Choroid plexus epithelial cell (primary cell): Measurements from ENCODE around the gene STPG3.

Experiments
- DNase-seq: peaks from one replicate; pipeline ENCODE4 v3.0.0-alpha.2; 2010; ENCODE audit warnings: low read depth
- H3K4me3 ChIP-seq: 2 replicates; pipeline ENCODE4 v1.5.1; 2011; ENCODE audit warnings: low read depth, mild to moderate bottlenecking, control low read depth, low read length, moderate library complexity
- TF ChIP-seq, protein P1 (sequence below): conservative IDR thresholded peaks from 2 replicates; pipeline ENCODE4 v1.5.1; 2011; ENCODE audit warnings: low read depth, mild to moderate bottlenecking, control low read depth, inconsistent platforms, low read length, moderate library complexity

STPG3 gene

DNA sequence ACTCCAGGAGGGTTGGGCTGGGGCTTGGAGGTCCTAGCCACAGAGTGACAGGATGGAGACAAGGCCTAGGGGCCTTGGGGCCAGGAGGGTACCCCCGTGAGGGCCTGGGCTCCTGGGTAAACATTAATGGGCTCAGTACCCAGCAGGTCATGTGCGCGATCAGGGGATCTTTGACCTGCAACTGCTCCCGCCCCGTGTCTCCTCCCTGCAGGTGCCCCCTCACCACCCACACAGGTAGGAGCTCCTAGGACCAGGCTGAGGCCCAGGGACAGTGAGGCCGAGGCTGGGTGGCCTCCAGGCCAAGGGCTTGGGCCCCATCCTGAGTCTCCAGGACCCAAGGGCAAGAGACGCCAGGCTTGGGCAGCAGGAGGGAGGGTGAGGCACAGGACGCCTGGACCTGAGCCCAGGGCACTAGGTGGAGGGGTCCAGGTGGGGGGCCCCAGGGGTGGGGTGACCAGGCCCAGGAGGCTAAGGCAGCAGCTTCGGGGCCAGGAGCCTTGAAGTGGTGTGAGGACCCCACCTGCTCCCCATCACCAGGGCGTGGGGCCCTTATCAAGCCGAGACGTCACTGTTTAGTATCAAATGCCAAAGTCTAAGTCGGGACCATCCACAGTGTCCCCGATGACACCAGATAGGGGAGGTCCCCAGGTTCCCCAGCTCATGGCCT, 20.2 kb upstream of the STPG3 start, which contains the start of gene SLC34A3:
Gene SLC34A3, plus strand, starts transcription at position 197 of the 667 bp plus-strand sequence. CDS start 802 bp downstream, outside the sequence.
- H3K4me3 ChIP-seq: no peak within 1 kb of the TSS
- TF ChIP-seq, protein P1, sequence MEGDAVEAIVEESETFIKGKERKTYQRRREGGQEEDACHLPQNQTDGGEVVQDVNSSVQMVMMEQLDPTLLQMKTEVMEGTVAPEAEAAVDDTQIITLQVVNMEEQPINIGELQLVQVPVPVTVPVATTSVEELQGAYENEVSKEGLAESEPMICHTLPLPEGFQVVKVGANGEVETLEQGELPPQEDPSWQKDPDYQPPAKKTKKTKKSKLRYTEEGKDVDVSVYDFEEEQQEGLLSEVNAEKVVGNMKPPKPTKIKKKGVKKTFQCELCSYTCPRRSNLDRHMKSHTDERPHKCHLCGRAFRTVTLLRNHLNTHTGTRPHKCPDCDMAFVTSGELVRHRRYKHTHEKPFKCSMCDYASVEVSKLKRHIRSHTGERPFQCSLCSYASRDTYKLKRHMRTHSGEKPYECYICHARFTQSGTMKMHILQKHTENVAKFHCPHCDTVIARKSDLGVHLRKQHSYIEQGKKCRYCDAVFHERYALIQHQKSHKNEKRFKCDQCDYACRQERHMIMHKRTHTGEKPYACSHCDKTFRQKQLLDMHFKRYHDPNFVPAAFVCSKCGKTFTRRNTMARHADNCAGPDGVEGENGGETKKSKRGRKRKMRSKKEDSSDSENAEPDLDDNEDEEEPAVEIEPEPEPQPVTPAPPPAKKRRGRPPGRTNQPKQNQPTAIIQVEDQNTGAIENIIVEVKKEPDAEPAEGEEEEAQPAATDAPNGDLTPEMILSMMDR: no peak
- no peak for DNase-seq

DNA sequence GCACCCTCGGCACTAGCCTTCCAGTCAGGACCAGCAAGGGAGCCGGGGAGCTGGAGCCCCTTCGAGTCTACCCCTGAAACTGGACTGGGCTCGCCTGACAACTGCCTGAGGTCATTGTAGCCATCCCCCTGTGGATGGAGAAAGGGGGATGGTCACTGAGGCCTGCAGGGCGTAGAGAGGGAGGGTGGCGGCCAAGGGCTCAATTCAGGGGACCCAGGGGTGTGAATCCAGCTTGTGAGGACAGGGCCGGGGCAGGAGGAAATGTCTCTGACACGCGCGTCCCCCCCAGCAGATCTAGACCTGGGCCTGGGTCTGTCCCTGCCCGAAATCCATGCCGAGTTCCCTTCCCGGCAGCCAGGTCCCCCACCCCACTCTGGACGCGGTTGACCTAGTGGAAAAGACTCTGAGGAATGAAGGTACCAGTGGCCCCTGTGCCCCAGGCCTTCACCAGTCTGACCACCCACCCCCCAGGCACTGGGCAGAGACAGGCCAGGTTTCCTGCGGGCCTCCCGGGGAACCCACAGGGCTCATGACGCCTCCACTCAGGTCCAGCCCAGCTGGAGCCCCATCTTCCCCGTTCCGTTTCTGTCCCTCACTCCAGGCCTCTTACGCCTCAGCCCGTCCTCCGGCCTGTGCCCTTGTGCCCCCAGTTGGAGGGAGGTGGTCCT, 19.6 kb upstream of the STPG3 start:
- TF ChIP-seq, protein P1: no peak
- no peak overlapping the region for H3K4me3 ChIP-seq
- no peak for DNase-seq

DNA sequence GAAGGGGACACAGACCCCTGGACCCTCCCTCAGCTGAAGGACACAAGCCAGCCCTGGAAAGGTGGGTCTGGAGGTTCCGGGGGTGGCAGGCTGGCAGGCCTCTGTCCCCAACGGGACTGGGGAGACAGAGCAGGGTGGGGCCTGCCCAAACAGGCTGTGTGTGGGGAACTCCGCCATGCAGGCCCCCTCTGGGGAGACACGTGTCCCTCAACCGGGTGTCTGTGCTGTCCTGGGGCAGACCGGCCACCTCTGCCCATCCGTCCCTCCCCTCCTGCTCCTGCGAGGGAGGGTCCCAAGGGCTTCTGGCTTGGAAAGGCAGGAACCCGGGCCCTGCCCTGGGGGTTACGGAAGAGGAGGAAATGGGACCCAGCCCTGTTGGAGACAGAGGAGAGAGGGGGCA, 19.0 kb upstream of the STPG3 start:
- no peak for DNase-seq
- TF ChIP-seq, protein P1: no peak
- no peak overlapping the region for H3K4me3 ChIP-seq

DNA sequence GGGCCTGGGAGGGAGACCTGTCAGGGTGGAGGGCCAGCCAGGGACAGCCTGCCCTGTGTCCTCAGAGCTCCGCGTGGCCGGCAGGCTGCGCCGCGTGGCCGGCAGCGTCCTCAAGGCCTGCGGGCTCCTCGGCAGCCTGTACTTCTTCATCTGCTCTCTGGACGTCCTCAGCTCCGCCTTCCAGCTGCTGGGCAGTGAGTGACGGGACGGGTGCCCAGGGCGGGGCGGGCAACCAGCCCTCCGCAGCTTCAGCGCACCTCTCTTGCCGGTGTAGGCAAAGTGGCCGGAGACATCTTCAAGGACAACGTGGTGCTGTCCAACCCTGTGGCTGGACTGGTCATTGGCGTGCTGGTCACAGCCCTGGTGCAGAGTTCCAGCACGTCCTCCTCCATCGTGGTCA, 18.6 kb upstream of the STPG3 start:
- no peak overlapping the region for H3K4me3 ChIP-seq
- no peak for DNase-seq
- TF ChIP-seq, protein P1: no peak

DNA sequence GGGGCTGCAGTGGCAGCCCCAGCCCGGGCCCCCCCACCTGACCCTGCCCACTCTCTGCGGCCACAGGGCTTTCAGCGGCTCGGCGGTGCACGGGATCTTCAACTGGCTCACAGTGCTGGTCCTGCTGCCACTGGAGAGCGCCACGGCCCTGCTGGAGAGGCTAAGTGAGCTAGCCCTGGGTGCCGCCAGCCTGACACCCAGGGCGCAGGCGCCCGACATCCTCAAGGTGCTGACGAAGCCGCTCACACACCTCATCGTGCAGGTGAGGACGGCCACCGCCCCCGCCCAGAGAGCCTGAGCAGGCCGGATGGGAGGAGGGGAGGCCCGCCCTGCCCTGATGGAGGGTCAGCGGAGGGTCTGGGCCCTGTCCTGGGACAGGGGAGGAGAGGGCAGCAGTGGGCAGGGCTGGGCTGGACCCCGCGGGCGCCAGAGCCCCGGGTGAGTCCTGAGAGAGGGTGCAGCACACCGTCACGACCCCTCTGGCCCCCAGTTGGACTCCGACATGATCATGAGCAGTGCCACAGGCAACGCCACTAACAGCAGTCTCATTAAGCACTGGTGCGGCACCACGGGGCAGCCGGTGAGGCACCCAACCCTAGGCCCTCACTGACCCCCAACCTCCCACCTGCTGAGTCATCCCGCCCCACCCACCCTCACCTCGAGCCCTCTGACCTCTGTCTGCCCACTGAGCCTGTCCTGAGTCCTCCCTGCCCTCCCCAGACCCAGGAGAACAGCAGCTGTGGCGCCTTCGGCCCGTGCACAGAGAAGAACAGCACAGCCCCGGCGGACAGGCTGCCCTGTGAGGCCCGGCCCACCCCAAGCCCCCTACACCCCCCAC, 17.7 kb upstream of the STPG3 start:
- DNase-seq: no peak
- H3K4me3 ChIP-seq: no peak overlapping the region
- TF ChIP-seq, protein P1: no peak

DNA sequence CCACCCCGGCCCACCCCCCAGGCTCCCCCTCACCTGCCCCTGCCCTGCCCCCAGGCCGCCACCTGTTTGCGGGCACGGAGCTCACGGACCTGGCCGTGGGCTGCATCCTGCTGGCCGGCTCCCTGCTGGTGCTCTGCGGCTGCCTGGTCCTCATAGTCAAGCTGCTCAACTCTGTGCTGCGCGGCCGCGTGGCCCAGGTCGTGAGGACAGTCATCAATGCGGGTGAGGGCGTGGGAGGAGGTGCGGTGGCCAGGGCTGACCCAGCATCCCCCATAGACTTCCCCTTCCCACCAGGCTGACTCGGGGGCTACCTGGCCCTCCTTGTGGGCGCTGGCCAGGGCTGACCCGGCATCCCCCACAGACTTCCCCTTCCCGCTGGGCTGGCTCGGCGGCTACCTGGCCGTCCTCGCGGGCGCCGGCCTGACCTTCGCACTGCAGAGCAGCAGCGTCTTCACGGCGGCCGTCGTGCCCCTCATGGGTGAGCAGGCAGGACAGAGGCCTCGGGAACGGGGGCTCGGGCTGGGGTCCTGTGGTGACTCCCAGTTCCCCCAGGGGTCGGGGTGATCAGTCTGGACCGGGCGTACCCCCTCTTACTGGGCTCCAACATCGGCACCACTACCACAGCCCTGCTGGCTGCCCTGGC, 16.9 kb upstream of the STPG3 start:
- no peak overlapping the region for H3K4me3 ChIP-seq
- TF ChIP-seq, protein P1: no peak
- DNase-seq: no peak
